Neural crest cell (in vitro differentiated cells): ENCODE data around the gene ZNF689. TPM values are rescaled to one million over a fixed set of nuclear protein-coding genes. Genes with fewer than 3 reads are reported as not detected.

Source experiments
- DNase-seq: peaks from one replicate; pipeline ENCODE4 v3.0.0; 2021; ENCODE audit warnings: low read depth, mixed read lengths, low spot score
- H3K27ac Mint-ChIP-seq: one replicate; pipeline ENCODE4 v1.8.0; 2021; ENCODE audit warnings: mild to moderate bottlenecking, mixed read lengths; ENCODE audit not compliant: unreplicated experiment
- H3K27me3 Mint-ChIP-seq: 2 replicates; pipeline ENCODE4 v1.8.0; 2021; ENCODE audit warnings: low read depth, mild to moderate bottlenecking, mixed read lengths
- H3K36me3 Mint-ChIP-seq: 2 replicates; pipeline ENCODE4 v1.8.0; 2021; ENCODE audit warnings: low read depth, mild to moderate bottlenecking, mixed read lengths
- H3K4me1 Mint-ChIP-seq: 2 replicates; pipeline ENCODE4 v1.8.0; 2021; ENCODE audit warnings: mixed read lengths
- H3K4me3 Mint-ChIP-seq: one replicate; pipeline ENCODE4 v1.8.0; 2021; ENCODE audit warnings: mild to moderate bottlenecking, mixed read lengths
- H3K9me3 Mint-ChIP-seq: 2 replicates; pipeline ENCODE4 v1.8.0; 2021; ENCODE audit warnings: mixed read lengths
- total RNA-seq: library from RNA; stranded (reverse); gene quantifications from 2 replicates; pipeline ENCODE4 v1.2.1, GENCODE V29; 2021
- TF ChIP-seq, protein P1 (sequence below): fragments of 200-600 bp; sonication (generic); conservative IDR thresholded peaks from 2 replicates; pipeline ENCODE4 v1.5.0; 2021; ENCODE audit warnings: antibody characterized with exemption, mild to moderate bottlenecking

The ZNF689 gene
- total RNA-seq, 1 donor from 2014 or later: 23.0 TPM

- H3K27me3 Mint-ChIP-seq: no peaks in the 10 kb centered on the region
- no peak for DNase-seq
- no peaks in the 10 kb centered on the region for H3K9me3 Mint-ChIP-seq
- TF ChIP-seq, protein P1, sequence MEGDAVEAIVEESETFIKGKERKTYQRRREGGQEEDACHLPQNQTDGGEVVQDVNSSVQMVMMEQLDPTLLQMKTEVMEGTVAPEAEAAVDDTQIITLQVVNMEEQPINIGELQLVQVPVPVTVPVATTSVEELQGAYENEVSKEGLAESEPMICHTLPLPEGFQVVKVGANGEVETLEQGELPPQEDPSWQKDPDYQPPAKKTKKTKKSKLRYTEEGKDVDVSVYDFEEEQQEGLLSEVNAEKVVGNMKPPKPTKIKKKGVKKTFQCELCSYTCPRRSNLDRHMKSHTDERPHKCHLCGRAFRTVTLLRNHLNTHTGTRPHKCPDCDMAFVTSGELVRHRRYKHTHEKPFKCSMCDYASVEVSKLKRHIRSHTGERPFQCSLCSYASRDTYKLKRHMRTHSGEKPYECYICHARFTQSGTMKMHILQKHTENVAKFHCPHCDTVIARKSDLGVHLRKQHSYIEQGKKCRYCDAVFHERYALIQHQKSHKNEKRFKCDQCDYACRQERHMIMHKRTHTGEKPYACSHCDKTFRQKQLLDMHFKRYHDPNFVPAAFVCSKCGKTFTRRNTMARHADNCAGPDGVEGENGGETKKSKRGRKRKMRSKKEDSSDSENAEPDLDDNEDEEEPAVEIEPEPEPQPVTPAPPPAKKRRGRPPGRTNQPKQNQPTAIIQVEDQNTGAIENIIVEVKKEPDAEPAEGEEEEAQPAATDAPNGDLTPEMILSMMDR: no peak
- H3K4me3 Mint-ChIP-seq: no peak overlapping the region
- H3K36me3 Mint-ChIP-seq: no peaks in the 10 kb centered on the region
- no peak overlapping the region for H3K27ac Mint-ChIP-seq
- H3K4me1 Mint-ChIP-seq: peaks cover 26% of the 10 kb centered on the region
These were observed 48.2 kb downstream of the ZNF689 start for GRCh38 chr16:30562021-30562420.

DNA sequence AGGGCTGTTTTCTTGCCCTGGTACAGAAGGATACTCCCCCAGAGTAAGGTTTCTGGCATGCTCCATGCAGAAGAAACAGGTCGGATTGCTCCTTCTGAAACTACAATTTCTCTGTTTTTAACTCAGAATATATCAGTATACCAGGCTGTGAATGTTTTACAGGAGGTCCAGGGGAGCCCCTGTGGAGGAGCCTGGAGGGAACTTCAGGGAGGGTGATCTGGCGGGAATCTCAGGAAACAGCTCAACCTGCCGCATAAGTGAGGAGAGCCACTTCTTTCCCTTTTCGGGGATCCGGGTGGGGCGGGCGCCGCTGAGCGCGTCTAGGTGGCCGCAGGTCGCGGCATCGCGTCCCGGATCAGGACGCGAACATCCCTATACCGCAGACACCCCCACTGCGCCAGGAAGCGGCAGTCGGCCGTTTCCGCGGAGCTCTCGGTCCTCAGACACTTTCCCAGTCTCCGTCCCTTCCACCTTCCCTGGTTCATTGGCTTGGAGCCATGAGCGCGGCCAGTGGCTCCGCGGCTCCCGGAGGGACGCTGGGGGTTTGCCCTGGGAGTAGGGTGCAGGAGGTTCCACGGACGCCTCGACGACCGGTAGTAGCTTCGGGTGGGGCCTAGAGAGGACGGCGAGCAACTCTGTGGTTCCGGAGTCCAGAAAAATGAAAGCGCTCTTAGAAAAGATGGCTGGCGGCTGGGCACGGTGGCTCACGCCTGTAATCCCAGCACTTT, 48.9 kb downstream of the ZNF689 start:
- H3K4me1 Mint-ChIP-seq: peaks cover 25% of the 10 kb centered on the region
- H3K9me3 Mint-ChIP-seq: no peaks in the 10 kb centered on the region
- H3K4me3 Mint-ChIP-seq: peak overlapping the region; percentile 67
- no peaks in the 10 kb centered on the region for H3K27me3 Mint-ChIP-seq
- H3K36me3 Mint-ChIP-seq: peaks cover 1% of the 10 kb centered on the region
- no peak overlapping the region for H3K27ac Mint-ChIP-seq
- TF ChIP-seq, protein P1: no peak
- DNase-seq: no peak

DNA sequence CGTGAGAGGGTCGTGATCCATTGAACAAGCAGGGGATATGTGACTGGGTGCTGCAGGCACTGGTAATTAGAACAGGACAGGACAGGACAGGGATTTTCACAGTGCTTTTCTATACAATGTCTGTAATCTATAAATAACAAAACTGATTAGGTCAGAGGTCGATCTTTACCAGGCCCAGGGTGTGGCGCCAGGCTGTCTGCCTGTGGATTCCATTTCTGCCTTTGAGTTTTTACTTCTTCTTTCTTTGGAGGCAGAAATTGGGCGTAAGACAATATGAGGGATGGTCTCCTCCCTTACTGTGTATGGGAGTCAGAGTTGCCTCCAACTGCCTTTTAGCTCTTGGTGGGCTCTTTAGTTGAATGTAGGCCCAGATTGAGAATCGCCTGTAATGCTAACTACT, 50.5 kb downstream of the ZNF689 start:
- peak overlapping the region; percentile 45 for H3K4me3 Mint-ChIP-seq
- DNase-seq: no peak
- H3K36me3 Mint-ChIP-seq: peaks cover 4% of the 10 kb centered on the region
- TF ChIP-seq, protein P1: no peak
- H3K4me1 Mint-ChIP-seq: peaks cover 24% of the 10 kb centered on the region
- no peaks in the 10 kb centered on the region for H3K27me3 Mint-ChIP-seq
- no peaks in the 10 kb centered on the region for H3K9me3 Mint-ChIP-seq
- peak overlapping the region; percentile 6 for H3K27ac Mint-ChIP-seq

DNA sequence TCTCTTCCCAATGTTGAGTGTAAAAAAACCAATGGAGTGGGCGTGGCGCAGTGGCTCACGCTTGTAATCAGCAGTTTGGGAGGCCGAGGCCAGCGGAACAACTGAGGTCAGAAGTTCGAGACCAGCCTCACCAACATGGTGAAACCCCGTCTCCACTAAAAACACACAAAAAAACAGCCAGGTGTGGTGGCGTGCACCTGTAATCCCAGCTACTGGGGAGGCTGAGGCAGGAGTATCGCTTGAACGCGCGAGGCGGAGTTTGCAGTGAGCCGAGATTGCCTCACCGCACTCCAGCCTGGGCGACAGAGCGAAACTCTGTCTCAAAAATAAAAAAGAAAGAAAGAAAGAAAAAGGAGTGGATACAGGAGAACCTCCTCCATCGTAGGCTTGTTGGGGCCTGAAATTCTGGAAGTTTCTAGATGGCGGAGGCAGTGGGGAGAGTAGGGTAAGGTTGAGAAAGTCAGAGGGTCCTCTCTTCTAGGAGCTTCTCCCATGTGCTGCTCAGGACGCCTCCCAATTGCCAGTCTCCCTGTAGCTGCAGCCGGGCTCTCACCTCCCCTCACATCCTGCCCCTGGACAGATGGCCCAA, 51.3 kb downstream of the ZNF689 start:
- H3K4me3 Mint-ChIP-seq: peak overlapping the region; percentile 96
- no peaks in the 10 kb centered on the region for H3K27me3 Mint-ChIP-seq
- H3K4me1 Mint-ChIP-seq: peaks cover 29% of the 10 kb centered on the region
- no peaks in the 10 kb centered on the region for H3K9me3 Mint-ChIP-seq
- no peak for DNase-seq
- peaks cover 11% of the 10 kb centered on the region for H3K36me3 Mint-ChIP-seq
- H3K27ac Mint-ChIP-seq: peak overlapping the region; percentile 99
- TF ChIP-seq, protein P1: no peak

DNA sequence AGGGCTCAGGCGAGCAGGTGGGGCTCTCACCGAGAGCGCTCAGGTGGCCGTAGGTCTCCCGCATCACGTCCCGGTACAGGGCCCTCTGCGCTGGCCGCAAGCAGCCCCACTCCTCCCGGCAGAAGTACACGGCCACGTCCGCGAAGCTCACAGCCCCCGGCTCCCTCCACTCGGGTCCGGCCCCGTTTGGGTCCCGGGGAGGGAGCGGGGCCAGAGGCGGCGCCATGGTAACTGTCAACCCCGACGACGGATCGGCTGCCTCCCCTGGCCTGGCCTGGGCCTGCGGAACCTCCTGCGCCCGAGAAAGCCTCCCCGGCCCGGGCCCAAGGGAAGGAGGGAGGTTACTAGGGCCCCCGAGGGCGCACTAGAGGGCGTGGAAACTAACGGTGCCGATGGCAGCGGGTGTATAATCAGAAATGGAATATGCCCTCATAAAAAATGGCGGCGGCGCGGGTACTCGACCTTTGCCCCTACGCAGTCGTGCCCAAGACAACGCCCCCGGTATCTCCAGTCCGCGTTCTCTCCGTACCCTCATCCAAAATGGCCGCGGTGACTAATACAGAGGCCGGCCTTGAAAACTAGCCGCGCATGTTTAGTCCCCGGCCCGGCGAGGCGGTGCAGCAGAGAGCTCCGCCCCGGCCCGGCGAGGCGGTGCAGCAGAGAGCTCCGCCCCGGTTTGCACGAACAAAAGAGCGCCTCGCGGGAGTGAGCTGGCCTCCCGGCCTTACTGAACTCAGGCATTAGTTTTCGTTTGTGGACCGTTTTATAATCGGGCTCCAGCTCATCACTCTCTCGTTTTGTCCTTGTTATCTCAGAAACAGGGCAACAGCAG, 52.0 kb downstream of the ZNF689 start, which contains the start of gene ZNF764:
TSS of gene ZNF764 (minus strand) at position 418 of the 832 bp plus-strand sequence. CDS start at position 226, 192 bp downstream.
- peaks cover 15% of the 10 kb centered on the region for H3K36me3 Mint-ChIP-seq
- peak within 1 kb of the TSS; percentile 99 for H3K27ac Mint-ChIP-seq
- H3K27me3 Mint-ChIP-seq: no peaks in the 10 kb centered on the region
- H3K4me3 Mint-ChIP-seq: peak within 1 kb of the TSS; percentile 96
- H3K4me1 Mint-ChIP-seq: peaks cover 34% of the 10 kb centered on the region
- TF ChIP-seq, protein P1: no peak
- no peaks in the 10 kb centered on the region for H3K9me3 Mint-ChIP-seq
- peak; percentile 91 for DNase-seq
